MM.1S (cell line): ENCODE data around the gene CDH12.

Experiments
- CTCF ChIP-seq: fragments of 300-600 bp; sonication (generic); IDR thresholded peaks from 2 replicates; pipeline ENCODE4 v1.5.1; 2016; ENCODE audit warnings: antibody characterized with exemption, low read length, mixed read lengths
- EZH2 ChIP-seq: fragments of 300-600 bp; sonication (generic); optimal IDR thresholded peaks from 2 replicates; pipeline ENCODE3; 2017; ENCODE audit warnings: low read depth, mild to moderate bottlenecking, antibody characterized with exemption, low read length, mixed read lengths
- EZH2phosphoT487 ChIP-seq: fragments of 300-600 bp; sonication (generic); IDR thresholded peaks from 2 replicates; pipeline ENCODE4 v1.6.1; 2018; ENCODE audit warnings: antibody characterized with exemption, low read length

GRCh38 chr5:22709743-22710142 lies 143.4 kb downstream of the CDH12 start:
- TF ChIP-seq CTCF (no peak), EZH2phosphoT487 (no peak), EZH2 (no peak)
